HEK293 (cell line): ENCODE measurements around the gene EFCAB6.

Source experiments
- CTCF ChIA-PET: fragments of 350-600 bp; formaldehyde crosslinking; extraction: SDS; loops from one replicate; lab custom pipeline; 2021; ENCODE audit warnings: antibody characterized with exemption; lab: Yijun Ruan, JAX
- POLR2A ChIA-PET: fragments of 300-600 bp; formaldehyde crosslinking; extraction: SDS; loops from one replicate; lab custom pipeline; 2020; ENCODE audit warnings: antibody characterized with exemption, inconsistent platforms; lab: Yijun Ruan, JAX
- H3K27ac ChIP-seq: fragments of 200-500 bp; sonication (Bioruptor generic); 2 replicates; pipeline ENCODE4 v1.5.1; 2014; ENCODE audit warnings: low read depth, low read length, control low read depth, inconsistent platforms; ENCODE audit errors: extremely low read depth
- H3K36me3 ChIP-seq, 2 experiments: fragments of 200-500 bp in 1 of 2; sonication (Bioruptor generic) in 1 of 2; 1 replicate in 1 of 2; 2 replicates in 1 of 2; pipeline ENCODE4 v1.5.1; 2014 to 2017; ENCODE audit warnings: inconsistent platforms in 2 of 2, low read length in 2 of 2; ENCODE audit not compliant: control insufficient read depth in 2 of 2, insufficient read depth in 1 of 2
- H3K4me1 ChIP-seq: fragments of 200-500 bp; sonication (Bioruptor generic); 2 replicates; pipeline ENCODE4 v1.5.1; 2014; ENCODE audit warnings: mild to moderate bottlenecking, low read length, inconsistent platforms; ENCODE audit not compliant: control insufficient read depth, insufficient read depth
- H3K4me3 ChIP-seq: 2 replicates; pipeline ENCODE4 v1.5.1; 2011; ENCODE audit warnings: low read depth, mild to moderate bottlenecking, control low read depth, low read length, moderate library complexity
- H3K9me3 ChIP-seq: fragments of 200-500 bp; sonication (Bioruptor generic); 2 replicates; pipeline ENCODE4 v1.5.1; 2014; ENCODE audit warnings: low read depth, low read length, inconsistent platforms; ENCODE audit not compliant: control insufficient read depth, insufficient read depth
- EGR2 ChIP-seq: fragments of 450-650 bp; formaldehyde crosslinking; IDR thresholded peaks from 2 replicates; pipeline ENCODE4 v1.5.1; 2016; ENCODE audit warnings: low read depth, missing biosample characterization, missing genetic modification characterization
- FEZF1 ChIP-seq: fragments of 450-650 bp; formaldehyde crosslinking; IDR thresholded peaks from 2 replicates; pipeline ENCODE4 v1.5.1; 2016; ENCODE audit warnings: missing biosample characterization, missing genetic modification characterization
- KLF9 ChIP-seq: fragments of 450-650 bp; formaldehyde crosslinking; IDR thresholded peaks from 2 replicates; pipeline ENCODE4 v1.5.1; 2016; ENCODE audit warnings: missing biosample characterization, missing genetic modification characterization, low read depth
- PRDM1 ChIP-seq: fragments of 450-650 bp; formaldehyde crosslinking; IDR thresholded peaks from 2 replicates; pipeline ENCODE4; 2016; ENCODE audit warnings: missing biosample characterization, missing genetic modification characterization
- SP3 ChIP-seq: fragments of 450-650 bp; formaldehyde crosslinking; IDR thresholded peaks from 2 replicates; pipeline ENCODE4 v1.5.1; 2016; ENCODE audit warnings: missing biosample characterization, missing genetic modification characterization
- SP7 ChIP-seq: fragments of 450-650 bp; formaldehyde crosslinking; IDR thresholded peaks from 2 replicates; pipeline ENCODE4 v1.5.1; 2016; ENCODE audit warnings: missing biosample characterization, missing genetic modification characterization
- ZEB2 ChIP-seq: fragments of 450-650 bp; formaldehyde crosslinking; IDR thresholded peaks from 2 replicates; pipeline ENCODE4 v1.5.1; 2016; ENCODE audit warnings: missing biosample characterization, missing genetic modification characterization
- ZNF112 ChIP-seq: fragments of 450-650 bp; formaldehyde crosslinking; IDR thresholded peaks from 2 replicates; pipeline ENCODE4 v1.5.0; 2017; ENCODE audit warnings: missing biosample characterization, missing genetic modification characterization
- ZNF140 ChIP-seq: fragments of 450-650 bp; formaldehyde crosslinking; IDR thresholded peaks from 2 replicates; pipeline ENCODE4 v1.5.1; 2016; ENCODE audit warnings: missing biosample characterization, missing genetic modification characterization
- ZNF169 ChIP-seq: fragments of 450-650 bp; formaldehyde crosslinking; IDR thresholded peaks from 2 replicates; pipeline ENCODE4 v1.5.1; 2016; ENCODE audit warnings: missing biosample characterization, missing genetic modification characterization
- ZNF266 ChIP-seq: fragments of 450-650 bp; formaldehyde crosslinking; IDR thresholded peaks from 2 replicates; pipeline ENCODE4 v1.5.1; 2016; ENCODE audit warnings: missing biosample characterization, missing genetic modification characterization, low read depth
- ZNF311 ChIP-seq: fragments of 450-650 bp; formaldehyde crosslinking; IDR thresholded peaks from 2 replicates; pipeline ENCODE4 v1.5.1; 2017; ENCODE audit warnings: missing biosample characterization, missing genetic modification characterization, borderline replicate concordance
- ZNF335 ChIP-seq: fragments of 450-650 bp; formaldehyde crosslinking; conservative IDR thresholded peaks from 2 replicates; pipeline ENCODE4 v1.5.1; 2016; ENCODE audit warnings: missing biosample characterization, missing genetic modification characterization
- ZNF366 ChIP-seq: fragments of 450-650 bp; formaldehyde crosslinking; conservative IDR thresholded peaks from 2 replicates; pipeline ENCODE4 v1.5.1; 2016; ENCODE audit warnings: missing biosample characterization, missing genetic modification characterization
- ZNF391 ChIP-seq: fragments of 450-650 bp; formaldehyde crosslinking; IDR thresholded peaks from 2 replicates; pipeline ENCODE4 v1.5.1; 2016; ENCODE audit warnings: low read depth, missing biosample characterization, missing genetic modification characterization, borderline replicate concordance
- ZNF48 ChIP-seq: fragments of 450-650 bp; formaldehyde crosslinking; IDR thresholded peaks from 2 replicates; pipeline ENCODE4 v1.5.1; 2016; ENCODE audit warnings: missing biosample characterization, missing genetic modification characterization
- ZNF610 ChIP-seq: fragments of 450-650 bp; formaldehyde crosslinking; IDR thresholded peaks from 2 replicates; pipeline ENCODE4 v1.5.1; 2016; ENCODE audit warnings: missing biosample characterization, missing genetic modification characterization, borderline replicate concordance
- ZNF792 ChIP-seq: fragments of 450-650 bp; formaldehyde crosslinking; IDR thresholded peaks from 2 replicates; pipeline ENCODE4 v1.5.1; 2016; ENCODE audit warnings: missing biosample characterization, missing genetic modification characterization
- ZSCAN23 ChIP-seq: fragments of 450-650 bp; formaldehyde crosslinking; IDR thresholded peaks from 2 replicates; pipeline ENCODE4 v1.5.1; 2016; ENCODE audit warnings: missing biosample characterization, missing genetic modification characterization
- TF ChIP-seq, protein P1 (sequence below): fragments of 450-650 bp; formaldehyde crosslinking; IDR thresholded peaks from 2 replicates; pipeline ENCODE4 v1.5.1; 2016; ENCODE audit warnings: missing biosample characterization, missing genetic modification characterization
- TF ChIP-seq, protein P2 (sequence below): fragments of 450-650 bp; formaldehyde crosslinking; IDR thresholded peaks from 2 replicates; pipeline ENCODE4 v1.5.1; 2016; ENCODE audit warnings: missing biosample characterization, missing genetic modification characterization, low read depth

The EFCAB6 gene

DNA sequence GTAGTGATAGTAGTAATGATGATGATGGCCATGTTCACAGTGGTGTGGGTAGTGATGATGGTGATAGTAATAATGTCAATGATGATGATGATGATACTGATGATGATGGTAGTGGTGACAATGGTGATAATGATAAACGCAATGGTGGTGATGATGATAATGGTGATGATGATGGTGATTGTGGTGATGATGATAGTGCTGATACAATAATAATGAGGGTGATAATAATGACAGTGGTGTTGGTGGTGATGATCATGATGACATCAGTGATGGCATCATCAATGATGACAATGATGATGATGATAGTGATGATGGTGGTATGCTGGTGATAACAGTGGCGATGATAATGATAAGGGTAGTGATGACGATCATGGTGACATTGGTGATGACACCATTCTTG is 308.0 kb downstream of the EFCAB6 start (continued):
- no peak for TF ChIP-seq ZNF48
- no peak for TF ChIP-seq KLF9 (tag by site-specific recombination)
- peak; percentile 73 for TF ChIP-seq ZNF169 (tag by site-specific recombination)
- peak; percentile 8; the same call in 1 of the 2 replicates for TF ChIP-seq ZNF266
- TF ChIP-seq, protein P1, sequence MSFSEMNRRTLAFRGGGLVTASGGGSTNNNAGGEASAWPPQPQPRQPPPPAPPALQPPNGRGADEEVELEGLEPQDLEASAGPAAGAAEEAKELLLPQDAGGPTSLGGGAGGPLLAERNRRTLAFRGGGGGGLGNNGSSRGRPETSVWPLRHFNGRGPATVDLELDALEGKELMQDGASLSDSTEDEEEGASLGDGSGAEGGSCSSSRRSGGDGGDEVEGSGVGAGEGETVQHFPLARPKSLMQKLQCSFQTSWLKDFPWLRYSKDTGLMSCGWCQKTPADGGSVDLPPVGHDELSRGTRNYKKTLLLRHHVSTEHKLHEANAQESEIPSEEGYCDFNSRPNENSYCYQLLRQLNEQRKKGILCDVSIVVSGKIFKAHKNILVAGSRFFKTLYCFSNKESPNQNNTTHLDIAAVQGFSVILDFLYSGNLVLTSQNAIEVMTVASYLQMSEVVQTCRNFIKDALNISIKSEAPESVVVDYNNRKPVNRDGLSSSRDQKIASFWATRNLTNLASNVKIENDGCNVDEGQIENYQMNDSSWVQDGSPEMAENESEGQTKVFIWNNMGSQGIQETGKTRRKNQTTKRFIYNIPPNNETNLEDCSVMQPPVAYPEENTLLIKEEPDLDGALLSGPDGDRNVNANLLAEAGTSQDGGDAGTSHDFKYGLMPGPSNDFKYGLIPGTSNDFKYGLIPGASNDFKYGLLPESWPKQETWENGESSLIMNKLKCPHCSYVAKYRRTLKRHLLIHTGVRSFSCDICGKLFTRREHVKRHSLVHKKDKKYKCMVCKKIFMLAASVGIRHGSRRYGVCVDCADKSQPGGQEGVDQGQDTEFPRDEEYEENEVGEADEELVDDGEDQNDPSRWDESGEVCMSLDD (tag by site-specific recombination) = no peak
- TF ChIP-seq ZNF792 = no peak
- TF ChIP-seq PRDM1 (tag by site-specific recombination) = no peak

DNA sequence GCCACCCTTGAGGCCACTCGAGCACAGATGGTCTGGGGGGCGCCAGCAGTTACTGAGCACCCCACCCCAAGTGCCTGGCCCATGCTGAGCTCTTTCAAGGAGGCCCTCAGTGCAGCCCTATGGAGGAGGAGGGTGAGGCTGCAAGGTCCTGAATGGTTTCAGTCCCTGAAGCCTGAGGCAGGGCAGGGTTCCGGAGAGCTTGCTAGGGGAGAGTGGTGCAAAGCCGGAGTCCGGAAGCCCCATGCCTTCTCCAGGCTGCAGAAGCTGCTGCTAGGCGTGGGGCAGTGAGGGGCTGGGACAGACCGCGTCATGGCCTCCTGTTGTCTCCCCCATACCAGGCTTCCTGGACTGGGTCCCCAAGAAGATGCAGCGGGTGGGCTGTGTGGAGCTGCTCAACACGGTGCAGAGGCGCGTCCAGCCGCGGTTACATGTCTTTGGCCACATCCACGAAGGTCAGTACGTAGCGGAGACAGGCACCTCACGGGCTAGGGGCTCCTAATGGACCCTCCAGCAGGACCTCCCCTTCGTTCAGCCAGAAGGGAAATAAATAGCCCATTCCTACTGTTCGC is 309.7 kb downstream of the EFCAB6 start:
- POLR2A ChIA-PET = no interaction called here
- no peaks in the 10 kb centered on the region for H3K36me3 ChIP-seq
- H3K4me3 ChIP-seq = no peak overlapping the region
- no peak for TF ChIP-seq ZNF391 (tag by site-specific recombination)
- no peak for TF ChIP-seq ZNF311 (tag by site-specific recombination)
- no peak for TF ChIP-seq ZEB2
- CTCF ChIA-PET = interaction anchor here (0.7 kb wide), 1 partner anchor 24 kb away, joined by 4 read pairs; no protein-coding TSS in a partner anchor
- H3K9me3 ChIP-seq = no peaks in the 10 kb centered on the region
- H3K4me1 ChIP-seq = no peaks in the 10 kb centered on the region
- H3K27ac ChIP-seq = no peak overlapping the region

DNA sequence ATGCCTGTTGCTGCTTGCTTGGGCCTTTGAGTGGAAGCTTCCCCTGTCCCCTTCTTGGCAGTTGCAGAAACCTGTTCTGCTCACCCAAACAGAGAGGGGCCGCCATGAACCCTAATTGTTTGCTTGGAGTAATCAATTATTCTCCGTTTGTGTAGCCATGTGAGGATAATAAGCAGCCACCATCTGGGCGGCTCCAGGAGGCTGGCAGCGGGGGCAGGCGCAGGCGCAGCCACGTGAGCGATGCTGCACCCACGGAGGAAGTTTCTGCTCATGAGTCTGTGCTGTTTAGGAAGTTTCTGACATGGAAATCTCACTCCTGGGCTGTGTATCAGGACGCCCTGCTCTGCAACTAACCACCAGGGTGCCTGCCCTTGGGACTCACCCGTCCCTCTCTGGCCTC is 310.2 kb downstream of the EFCAB6 start:
- CTCF ChIA-PET = no interaction called here
- Histone ChIP-seq H3K9me3 (no peaks in the 10 kb centered on the region), H3K36me3 (no peaks in the 10 kb centered on the region)
- no peak for TF ChIP-seq ZNF610 (tag by site-specific recombination)
- no peak for TF ChIP-seq SP3 (tag by site-specific recombination)
- TF ChIP-seq ZNF112 (tag by site-specific recombination) = no peak
- no peak for TF ChIP-seq ZNF48
- TF ChIP-seq SP7 (tag by site-specific recombination) = no peak
- no peak for TF ChIP-seq ZNF140 (tag by site-specific recombination)
- no peak for TF ChIP-seq FEZF1 (tag by site-specific recombination)
- no peak for TF ChIP-seq ZNF366 (tag by site-specific recombination)
- TF ChIP-seq ZNF169 (tag by site-specific recombination) = no peak
- TF ChIP-seq ZSCAN23 (tag by site-specific recombination) = no peak
- no peak for TF ChIP-seq ZNF335
- TF ChIP-seq, protein P2, sequence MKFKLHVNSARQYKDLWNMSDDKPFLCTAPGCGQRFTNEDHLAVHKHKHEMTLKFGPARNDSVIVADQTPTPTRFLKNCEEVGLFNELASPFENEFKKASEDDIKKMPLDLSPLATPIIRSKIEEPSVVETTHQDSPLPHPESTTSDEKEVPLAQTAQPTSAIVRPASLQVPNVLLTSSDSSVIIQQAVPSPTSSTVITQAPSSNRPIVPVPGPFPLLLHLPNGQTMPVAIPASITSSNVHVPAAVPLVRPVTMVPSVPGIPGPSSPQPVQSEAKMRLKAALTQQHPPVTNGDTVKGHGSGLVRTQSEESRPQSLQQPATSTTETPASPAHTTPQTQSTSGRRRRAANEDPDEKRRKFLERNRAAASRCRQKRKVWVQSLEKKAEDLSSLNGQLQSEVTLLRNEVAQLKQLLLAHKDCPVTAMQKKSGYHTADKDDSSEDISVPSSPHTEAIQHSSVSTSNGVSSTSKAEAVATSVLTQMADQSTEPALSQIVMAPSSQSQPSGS (tag by site-specific recombination) = no peak
- no peak for TF ChIP-seq EGR2 (tag by site-specific recombination)
- TF ChIP-seq, all 188 proteins: peak for 0
- Histone ChIP-seq H3K4me3 (no peak overlapping the region), H3K27ac (no peak overlapping the region), H3K4me1 (no peaks in the 10 kb centered on the region)
- POLR2A ChIA-PET = no interaction called here
